ENCODE results near the gene C5orf58.

C5orf58 gene

GRCh38 chr5:170204202-170204601 is 28.6 kb upstream of the C5orf58 start:
- H3K4me1 Mint-ChIP-seq, result no peaks in the 10 kb centered on the region
- peaks cover 21% of the 10 kb centered on the region for H3K27me3 Mint-ChIP-seq (ENCODE audit: low read depth, poor library complexity)
- DNase-seq, result no peak
- H3K9me3 Mint-ChIP-seq, result no peaks in the 10 kb centered on the region
- TF ChIP-seq, protein P1, sequence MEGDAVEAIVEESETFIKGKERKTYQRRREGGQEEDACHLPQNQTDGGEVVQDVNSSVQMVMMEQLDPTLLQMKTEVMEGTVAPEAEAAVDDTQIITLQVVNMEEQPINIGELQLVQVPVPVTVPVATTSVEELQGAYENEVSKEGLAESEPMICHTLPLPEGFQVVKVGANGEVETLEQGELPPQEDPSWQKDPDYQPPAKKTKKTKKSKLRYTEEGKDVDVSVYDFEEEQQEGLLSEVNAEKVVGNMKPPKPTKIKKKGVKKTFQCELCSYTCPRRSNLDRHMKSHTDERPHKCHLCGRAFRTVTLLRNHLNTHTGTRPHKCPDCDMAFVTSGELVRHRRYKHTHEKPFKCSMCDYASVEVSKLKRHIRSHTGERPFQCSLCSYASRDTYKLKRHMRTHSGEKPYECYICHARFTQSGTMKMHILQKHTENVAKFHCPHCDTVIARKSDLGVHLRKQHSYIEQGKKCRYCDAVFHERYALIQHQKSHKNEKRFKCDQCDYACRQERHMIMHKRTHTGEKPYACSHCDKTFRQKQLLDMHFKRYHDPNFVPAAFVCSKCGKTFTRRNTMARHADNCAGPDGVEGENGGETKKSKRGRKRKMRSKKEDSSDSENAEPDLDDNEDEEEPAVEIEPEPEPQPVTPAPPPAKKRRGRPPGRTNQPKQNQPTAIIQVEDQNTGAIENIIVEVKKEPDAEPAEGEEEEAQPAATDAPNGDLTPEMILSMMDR (IDR thresholded peaks at IDR 0.05), result no peak
- H3K27ac Mint-ChIP-seq, result no peak overlapping the region
- no peaks in the 10 kb centered on the region for H3K36me3 Mint-ChIP-seq (ENCODE audit: low read depth)
- no peak overlapping the region for H3K4me3 Mint-ChIP-seq

DNA sequence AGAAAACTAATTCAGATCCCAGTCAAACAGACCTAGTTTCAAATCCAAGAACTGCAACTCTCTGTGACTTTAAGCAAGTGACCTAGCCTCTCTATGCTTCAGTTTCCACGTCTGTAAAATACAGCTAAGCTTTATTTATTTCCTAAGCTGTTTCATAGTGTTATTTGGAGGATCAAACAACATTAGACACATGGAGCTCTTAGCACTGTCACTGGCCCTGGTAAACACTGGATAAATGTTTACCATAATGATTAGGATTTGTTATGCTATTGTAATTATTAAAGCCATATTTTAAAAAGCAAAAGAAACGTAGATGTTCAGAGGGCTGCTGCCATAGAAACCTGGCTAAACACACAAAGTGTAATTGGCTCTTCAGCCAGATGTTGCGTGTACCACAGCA is 26.6 kb upstream of the C5orf58 start:
- Mint-ChIP-seq H3K36me3 (ENCODE audit: low read depth) (no peaks in the 10 kb centered on the region), H3K9me3 (peaks cover 6% of the 10 kb centered on the region), H3K27ac (no peak overlapping the region), H3K27me3 (ENCODE audit: low read depth, poor library complexity) (peaks cover 22% of the 10 kb centered on the region), H3K4me1 (no peaks in the 10 kb centered on the region), H3K4me3 (no peak overlapping the region)
- TF ChIP-seq, protein P1 (IDR thresholded peaks at IDR 0.05), result no peak
- no peak for DNase-seq

- no peak overlapping the region for H3K27ac Mint-ChIP-seq
- H3K27me3 Mint-ChIP-seq (ENCODE audit: low read depth, poor library complexity), result peaks cover 23% of the 10 kb centered on the region
- no peak for DNase-seq
- no peaks in the 10 kb centered on the region for H3K4me1 Mint-ChIP-seq
- TF ChIP-seq, protein P1 (IDR thresholded peaks at IDR 0.05), result no peak
- H3K4me3 Mint-ChIP-seq, result no peak overlapping the region
- H3K9me3 Mint-ChIP-seq, result peaks cover 6% of the 10 kb centered on the region
- H3K36me3 Mint-ChIP-seq (ENCODE audit: low read depth), result no peaks in the 10 kb centered on the region
Measured at GRCh38 chr5:170206958-170207357, 25.8 kb upstream of the C5orf58 start.

- Mint-ChIP-seq H3K4me3 (no peak overlapping the region), H3K27ac (no peak overlapping the region), H3K4me1 (peaks cover 5% of the 10 kb centered on the region), H3K9me3 (peaks cover 6% of the 10 kb centered on the region), H3K27me3 (ENCODE audit: low read depth, poor library complexity) (peaks cover 19% of the 10 kb centered on the region), H3K36me3 (ENCODE audit: low read depth) (no peaks in the 10 kb centered on the region)
- TF ChIP-seq, protein P1 (IDR thresholded peaks at IDR 0.05), result no peak
- DNase-seq, result no peak
Measured at GRCh38 chr5:170211575-170212334, 21.0 kb upstream of the C5orf58 start.

DNA sequence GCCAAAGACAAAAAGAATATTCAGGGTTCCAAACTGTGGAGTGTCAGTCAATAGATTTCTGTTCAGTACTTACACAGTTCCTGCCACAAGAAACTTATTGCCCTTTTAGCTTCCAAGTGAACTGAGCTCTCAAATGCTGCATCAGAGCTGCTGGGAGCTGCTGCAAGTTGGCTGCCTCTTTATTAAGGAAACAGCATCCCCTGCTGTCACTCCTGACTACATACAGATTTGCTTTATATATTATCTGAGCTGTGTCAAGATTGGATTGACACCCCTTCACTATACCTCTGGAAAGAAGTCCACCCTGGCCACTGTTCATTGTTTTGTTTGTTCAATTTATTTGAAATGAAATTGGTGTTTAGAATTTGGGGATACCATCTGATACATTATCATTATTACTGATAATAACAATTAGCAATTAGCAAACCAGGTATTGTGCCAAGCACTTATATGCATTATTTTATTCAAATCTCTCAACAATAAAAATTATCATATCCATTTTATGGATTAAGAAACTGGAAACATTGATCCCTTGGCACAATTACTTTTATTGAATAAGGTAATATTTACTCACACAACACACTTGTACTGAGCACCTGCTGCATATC is 16.4 kb upstream of the C5orf58 start:
- no peaks in the 10 kb centered on the region for H3K9me3 Mint-ChIP-seq
- TF ChIP-seq, protein P1 (IDR thresholded peaks at IDR 0.05), result peak; percentile 68
- no peak overlapping the region for H3K4me3 Mint-ChIP-seq
- H3K27me3 Mint-ChIP-seq (ENCODE audit: low read depth, poor library complexity), result peaks cover 7% of the 10 kb centered on the region
- no peak overlapping the region for H3K27ac Mint-ChIP-seq
- DNase-seq, result peak; percentile 21
- H3K36me3 Mint-ChIP-seq (ENCODE audit: low read depth), result no peaks in the 10 kb centered on the region
- H3K4me1 Mint-ChIP-seq, result peaks cover 23% of the 10 kb centered on the region

DNA sequence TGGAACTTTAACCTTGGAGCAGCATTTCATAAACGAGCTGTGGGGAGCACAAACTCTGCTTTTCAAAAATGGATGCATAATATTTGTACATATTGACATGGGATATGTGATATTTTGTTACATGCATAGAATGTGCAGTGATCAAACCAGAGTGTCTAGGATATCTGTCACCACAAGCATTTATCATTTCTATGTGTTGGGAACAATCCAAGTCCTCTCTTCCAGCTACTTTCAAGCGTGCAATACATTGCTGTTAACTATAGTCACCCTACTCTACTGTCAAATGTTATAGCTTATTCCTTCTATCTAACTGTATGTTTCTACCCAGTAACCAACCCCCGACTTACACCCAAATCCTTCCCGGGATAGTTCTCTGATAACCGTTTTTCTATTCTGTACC is 15.0 kb upstream of the C5orf58 start:
- no peak for DNase-seq
- Mint-ChIP-seq H3K27me3 (ENCODE audit: low read depth, poor library complexity) (peaks cover 3% of the 10 kb centered on the region), H3K4me3 (no peak overlapping the region), H3K9me3 (no peaks in the 10 kb centered on the region), H3K27ac (no peak overlapping the region), H3K36me3 (ENCODE audit: low read depth) (no peaks in the 10 kb centered on the region), H3K4me1 (peaks cover 35% of the 10 kb centered on the region)
- TF ChIP-seq, protein P1 (IDR thresholded peaks at IDR 0.05), result no peak
